HG03439 (cell line): ENCODE measurements around the gene PSAP.

ENCODE experiments used
- ATAC-seq: cut with Tn5 transposase; IDR thresholded peaks from one replicate; pipeline ENCODE4 v1.9.1; 2021; ENCODE audit warnings: mild to moderate bottlenecking, moderate library complexity; ENCODE audit not compliant: unreplicated experiment

Gene PSAP

GRCh38 chr10:71789871-71790270 is 61.2 kb downstream of the PSAP start:
- no peak for ATAC-seq

- no peak for ATAC-seq
These were observed 62.1 kb downstream of the PSAP start for GRCh38 chr10:71788954-71789353.

GRCh38 chr10:71784679-71785272 is 66.3 kb downstream of the PSAP start:
- ATAC-seq: no peak

DNA sequence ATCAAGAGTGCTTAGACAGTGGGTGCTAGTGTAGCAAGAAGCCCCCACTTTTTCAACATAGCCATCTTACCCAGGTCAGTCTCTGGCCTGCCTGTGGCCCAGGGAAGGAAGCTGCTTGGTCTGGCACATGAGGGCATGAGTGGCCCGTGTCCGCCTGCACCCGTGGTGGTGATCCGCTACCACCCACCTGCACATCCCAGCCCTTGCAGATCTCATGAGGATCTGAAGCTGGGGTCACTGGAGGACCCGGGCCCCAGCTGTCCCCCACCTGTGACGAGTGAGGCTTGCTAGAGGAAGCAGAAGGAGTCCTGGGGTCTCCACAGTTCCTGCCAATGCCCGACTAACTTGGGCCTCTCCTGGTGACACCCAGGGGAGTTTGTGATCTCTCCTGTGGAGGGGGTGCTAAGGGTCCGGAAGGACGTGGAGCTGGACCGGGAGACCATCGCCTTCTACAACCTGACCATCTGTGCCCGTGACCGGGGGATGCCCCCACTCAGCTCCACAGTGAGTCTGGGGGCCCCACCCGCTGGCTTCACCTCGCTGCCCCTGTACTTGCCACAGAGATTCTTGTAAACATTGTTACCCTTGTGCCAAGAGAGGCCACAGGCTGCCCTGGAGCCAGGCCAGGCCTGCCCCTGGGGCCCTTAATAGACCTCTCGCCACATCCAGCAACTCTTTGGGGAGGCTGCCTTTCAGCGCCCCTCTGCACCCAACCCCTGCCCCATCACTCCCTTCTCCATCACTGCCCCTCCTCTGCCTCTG is 67.0 kb downstream of the PSAP start:
- ATAC-seq: no peak

DNA sequence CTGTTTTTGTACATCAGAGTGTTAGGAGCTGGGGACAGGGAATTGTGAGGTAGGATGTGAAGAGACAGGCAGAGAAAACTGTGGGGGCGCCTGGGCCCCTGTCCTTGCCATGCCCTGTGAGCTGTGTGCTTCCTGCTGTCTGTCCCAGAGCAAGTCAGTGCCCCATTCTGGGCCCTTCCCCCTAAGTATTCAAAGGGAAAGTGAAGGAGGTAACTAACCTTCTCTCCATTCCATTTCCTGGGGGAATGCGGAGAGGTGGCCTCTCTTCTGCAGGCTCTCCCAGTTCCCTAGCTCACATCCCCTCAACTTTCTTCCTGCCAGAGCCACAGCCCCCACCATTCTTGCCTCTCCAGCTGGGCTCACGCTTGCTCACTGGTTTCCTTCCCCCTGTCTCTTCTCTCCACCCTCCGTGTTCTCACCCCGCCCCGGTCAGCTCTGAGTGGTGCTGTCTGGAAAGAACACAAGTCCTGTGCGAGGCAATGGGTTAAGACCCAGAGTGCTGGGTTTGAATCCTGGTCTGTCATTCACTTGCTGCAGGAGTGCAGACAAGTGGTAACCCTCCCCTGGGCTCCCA is 68.0 kb downstream of the PSAP start:
- ATAC-seq: no peak

GRCh38 chr10:71782221-71782916 is 68.7 kb downstream of the PSAP start:
- no peak for ATAC-seq

GRCh38 chr10:71780719-71781118 is 70.3 kb downstream of the PSAP start:
- ATAC-seq: no peak

- no peak for ATAC-seq
These were observed 70.9 kb downstream of the PSAP start for GRCh38 chr10:71780156-71780555.

DNA sequence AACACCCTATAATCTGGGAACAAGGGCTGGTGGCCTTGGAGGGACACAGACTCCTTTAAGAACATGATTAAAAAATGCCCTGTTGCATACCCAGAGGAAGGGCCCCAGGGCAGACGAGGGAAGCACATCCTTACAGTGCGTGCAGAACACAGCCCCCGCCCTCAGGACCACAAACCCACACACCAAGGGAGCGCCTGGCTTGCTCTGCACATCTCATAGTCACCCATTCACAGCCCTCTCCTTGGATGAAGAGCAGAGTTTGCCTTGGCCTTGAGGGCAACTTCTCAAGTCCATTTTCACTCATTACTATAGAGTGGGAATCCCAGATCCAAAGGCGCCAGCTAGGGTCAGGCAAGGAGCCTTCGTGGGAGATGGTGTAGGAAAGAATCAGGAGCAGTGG is 71.4 kb downstream of the PSAP start:
- ATAC-seq: no peak

- ATAC-seq: no peak
These were observed 72.8 kb downstream of the PSAP start for GRCh38 chr10:71778071-71778825.

DNA sequence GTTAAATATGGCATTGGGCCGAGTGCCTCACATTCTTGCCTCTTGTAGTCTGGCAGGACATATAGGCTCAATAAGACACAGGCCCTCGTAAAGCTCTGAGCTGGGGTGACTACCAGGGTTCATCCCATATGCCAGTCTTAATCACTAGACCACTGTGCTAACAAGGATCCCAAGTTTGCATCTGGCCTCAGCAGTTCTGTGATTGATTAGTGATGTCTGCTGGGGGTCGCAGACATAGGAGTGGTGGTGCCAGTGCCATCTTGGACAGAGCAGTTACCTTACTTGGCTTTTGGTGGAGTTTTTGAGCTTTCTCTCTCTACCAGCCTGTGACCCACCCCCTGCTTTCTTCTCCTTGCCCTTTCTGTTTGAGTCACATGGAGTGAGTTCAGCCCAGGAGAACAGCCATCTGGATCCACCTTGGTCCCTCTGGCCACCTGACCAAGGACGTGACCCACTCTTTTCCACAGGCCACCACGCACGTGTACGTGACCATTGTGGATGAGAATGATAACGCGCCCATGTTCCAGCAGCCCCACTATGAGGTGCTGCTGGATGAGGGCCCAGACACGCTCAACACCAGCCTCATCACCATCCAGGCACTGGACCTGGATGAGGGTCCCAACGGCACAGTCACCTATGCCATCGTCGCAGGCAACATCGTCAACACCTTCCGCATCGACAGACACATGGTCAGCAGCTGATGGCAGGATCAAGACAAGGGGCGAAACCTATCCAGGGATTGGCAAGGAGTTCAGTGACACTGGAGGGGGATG is 73.7 kb downstream of the PSAP start:
- ATAC-seq: no peak

DNA sequence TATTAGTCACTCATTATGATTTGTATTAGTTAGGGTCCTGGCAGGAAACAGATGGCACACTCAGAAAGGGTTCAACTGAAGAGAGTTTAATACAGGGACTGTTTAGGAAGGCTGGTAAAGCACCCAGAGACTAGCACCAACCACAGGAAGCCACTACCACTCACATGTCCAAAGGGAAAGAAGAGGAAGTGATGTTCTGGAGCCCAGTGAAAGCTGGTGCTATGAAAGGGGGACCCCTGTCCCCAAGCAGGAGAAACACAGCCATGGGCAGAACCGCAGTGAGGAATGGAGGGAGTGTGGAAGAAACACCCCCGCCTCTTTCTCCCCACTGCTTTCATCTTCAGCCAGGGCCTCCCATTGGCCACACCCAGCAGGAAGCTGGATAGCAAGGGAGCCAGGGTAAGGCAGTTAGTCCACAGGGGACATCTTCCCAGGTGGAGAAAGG is 74.5 kb downstream of the PSAP start:
- no peak for ATAC-seq

GRCh38 chr10:71774916-71775702 is 75.9 kb downstream of the PSAP start:
- ATAC-seq: no peak

GRCh38 chr10:71773221-71773971 is 77.7 kb downstream of the PSAP start, which contains the start of gene VSIR:
Gene VSIR (minus strand): TSS chr10:71773520. CDS start chr10:71773439, 81 bp downstream.
- ATAC-seq: peak; percentile 64

GRCh38 chr10:71772832-71773220 is 78.2 kb downstream of the PSAP start:
- no peak for ATAC-seq

DNA sequence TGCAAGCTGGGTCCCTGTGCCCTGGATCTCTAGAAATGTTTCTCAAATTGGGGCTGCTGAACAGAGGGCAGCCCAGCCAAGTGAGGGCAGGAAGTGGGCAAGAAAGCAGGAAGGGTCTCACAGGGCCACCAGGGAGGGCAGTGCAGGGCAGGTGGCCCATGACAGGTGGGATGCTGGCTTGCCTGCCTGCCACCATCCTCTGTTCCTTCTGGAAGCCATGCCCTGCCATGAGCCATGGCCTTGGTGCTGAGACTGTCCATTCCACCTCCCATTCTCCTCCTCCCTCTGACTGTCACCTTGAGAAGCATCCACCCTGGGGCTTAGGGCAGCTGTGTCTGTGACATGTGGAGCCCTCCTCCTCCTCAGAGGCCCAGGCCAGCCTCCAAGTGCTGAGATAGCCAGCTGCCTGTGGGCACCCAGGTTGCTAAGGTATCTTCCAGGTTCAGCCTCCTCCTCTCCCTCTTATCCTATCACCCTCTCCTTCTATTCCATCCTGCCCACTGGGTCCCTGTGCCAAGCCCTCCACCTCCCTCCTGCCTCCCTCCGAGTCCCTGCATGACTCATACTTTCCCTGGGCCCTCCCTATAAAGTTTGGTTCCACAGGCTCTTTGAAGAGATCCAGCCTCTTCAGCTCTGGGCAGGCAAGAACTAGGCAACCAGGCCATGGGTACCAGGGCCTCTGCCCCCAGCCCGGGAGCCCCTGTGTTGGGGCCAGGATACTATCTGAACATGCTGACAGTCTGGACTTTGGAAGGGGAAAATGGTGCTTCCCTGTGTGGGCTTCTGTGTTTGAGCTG is 79.0 kb downstream of the PSAP start:
- ATAC-seq: no peak

DNA sequence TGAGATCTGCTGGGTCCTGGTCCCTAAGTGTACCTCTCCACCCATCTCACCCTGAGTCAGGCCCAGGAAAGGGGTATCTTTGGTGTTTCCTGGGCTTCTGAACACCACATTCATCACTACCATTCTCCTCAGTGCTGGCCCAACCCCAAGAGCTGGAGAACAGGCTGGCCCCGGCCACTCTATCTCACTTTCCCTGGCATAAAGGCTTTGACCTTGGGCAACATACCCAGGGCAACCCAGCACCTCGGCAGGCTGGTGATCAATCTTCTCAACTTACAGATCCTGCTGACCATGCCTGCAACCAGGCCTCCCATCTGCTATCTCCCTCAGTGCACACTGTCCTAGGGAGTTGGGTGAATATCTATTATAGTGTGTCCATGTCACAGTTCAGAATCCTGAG is 79.8 kb downstream of the PSAP start:
- ATAC-seq: no peak

GRCh38 chr10:71770789-71771188 is 80.3 kb downstream of the PSAP start:
- ATAC-seq: no peak
